Tibial nerve (tissue), 4 donors: ENCODE data around the gene STARD8. TPM values are rescaled to one million over a fixed set of nuclear protein-coding genes. Genes with fewer than 3 reads are reported as not detected.
"Not testable (repeated sequence)": the region's sequence is repeated elsewhere in the genome, so short reads cannot be mapped to it uniquely, and the experiment has no call there.

ENCODE experiments used
- DNase-seq, 2 donors: peaks; one replicate each; pipeline ENCODE4 v3.0.0-alpha.2; 2019; ENCODE audit warnings: low spot score in 2 of 2
- H3K27ac ChIP-seq, 4 donors: fragments of 200-600 bp; sonication (generic) in 3 of 4; one replicate each; pipeline ENCODE4 v1.5.1; 2017 to 2019; ENCODE audit warnings: mild to moderate bottlenecking in 1 of 4
- H3K27me3 ChIP-seq, 2 donors: fragments of 200-600 bp; sonication (generic) in 1 of 2; one replicate each; pipeline versions ENCODE4 v1.5.1 to v1.6.0; 2017 to 2019
- H3K36me3 ChIP-seq, 3 donors: fragments of 200-600 bp; sonication (generic); one replicate each; pipeline ENCODE4 v1.5.1; 2018 to 2019
- H3K4me1 ChIP-seq, 4 donors: fragments of 200-600 bp; sonication (generic) in 3 of 4; one replicate each; pipeline ENCODE4 v1.5.1; 2017 to 2019
- H3K4me3 ChIP-seq, 4 donors: fragments of 200-600 bp; sonication (generic) in 3 of 4; one replicate each; pipeline ENCODE4 v1.5.1; 2017 to 2019; ENCODE audit warnings: mild to moderate bottlenecking in 1 of 4, moderate library complexity in 1 of 4
- H3K9me3 ChIP-seq, 4 donors: fragments of 200-600 bp; sonication (generic) in 3 of 4; one replicate each; pipeline ENCODE4 v1.5.1; 2017 to 2019
- CTCF ChIP-seq, 5 experiments: fragments of 200-600 bp in 3 of 5; fragments of 450-650 bp in 2 of 5; sonication (generic) in 3 of 5; IDR thresholded peaks; one replicate each; pipeline ENCODE4 v1.5.1; 2016 to 2019; ENCODE audit warnings: antibody characterized with exemption in 5 of 5, mild to moderate bottlenecking in 3 of 5, moderate library complexity in 2 of 5
- EP300 ChIP-seq, 2 donors: sonication (generic); formaldehyde crosslinking; IDR thresholded peaks; one replicate each; pipeline ENCODE4 v1.6.1; 2017; ENCODE audit warnings: antibody characterized with exemption in 2 of 2, mild to moderate bottlenecking in 1 of 2
- POLR2A ChIP-seq, 2 donors: fragments of 450-650 bp; IDR thresholded peaks; one replicate each; pipeline ENCODE4 v1.6.1; 2017; ENCODE audit warnings: antibody characterized with exemption in 2 of 2, mild to moderate bottlenecking in 2 of 2, moderate library complexity in 2 of 2
- WGBS, 2 donors: methylation state at CpG; one replicate each; pipeline ENCODE4 v1.1.5; 2018; 5-methylcytosine and 5-hydroxymethylcytosine counted together
- total RNA-seq, 4 donors: library from RNA; depleted of rRNA; stranded (reverse); fragments of >200 nt; gene quantifications; one replicate each; pipeline ENCODE4 v1.1.0, GENCODE V29; 2016

The STARD8 gene
- 10 to 100 TPM; 20.7 to 30.8 (median 22.0) TPM for total RNA-seq

GRCh38 chrX:68647156-68647957, at the start of gene STARD8:
Gene STARD8, plus strand, starts transcription at chrX:68647666. Its CDS starts 217 bp downstream, at chrX:68647883.
- Histone ChIP-seq H3K36me3 (no peaks in the 10 kb centered on the region), H3K27me3 (peaks cover 0 to 23% of the 10 kb centered on the region in 2 donors), H3K4me1 (peaks cover 0 to 15% (median 0%) of the 10 kb centered on the region in 4 donors), H3K9me3 (no peaks in the 10 kb centered on the region), H3K4me3 (peak within 1 kb of the TSS; percentile 7 to 49 (median 14)), H3K27ac (peak within 1 kb of the TSS in 2 of 4 donors; percentile 46 to 66)
- TF ChIP-seq EP300 (IDR thresholded peaks at IDR 0.05): peak in 1 of 2 donors; percentile 48
- peak in 1 of 2 donors; percentile 36 for TF ChIP-seq POLR2A (IDR thresholded peaks at IDR 0.05)
- TF ChIP-seq CTCF (IDR thresholded peaks at IDR 0.05): no peak
- DNase-seq: peak in 1 of 2 donors; percentile 12
- 5 to 43% methylated on average over 29 to 39 of the region's 40 CpGs for WGBS, 2 donors

GRCh38 chrX:68598841-68599240, 48.6 kb upstream of the STARD8 start:
- Histone ChIP-seq H3K27ac (no peak overlapping the region), H3K4me1 (no peaks in the 10 kb centered on the region), H3K27me3 (no peaks in the 10 kb centered on the region), H3K36me3 (no peaks in the 10 kb centered on the region), H3K9me3 (peaks cover 0 to 24% (median 5%) of the 10 kb centered on the region in 4 donors), H3K4me3 (no peak overlapping the region)
- TF ChIP-seq EP300 (IDR thresholded peaks at IDR 0.05) (no peak), CTCF (IDR thresholded peaks at IDR 0.05) (no peak), POLR2A (IDR thresholded peaks at IDR 0.05) (no peak)
- no peak for DNase-seq
- 25 to 27% methylated on average over 1 of the region's 1 CpG for WGBS, 2 donors

- Histone ChIP-seq H3K4me1 (no peaks in the 10 kb centered on the region), H3K27ac (no peak overlapping the region), H3K9me3 (peaks cover 0 to 22% (median 5%) of the 10 kb centered on the region in 4 donors), H3K4me3 (no peak overlapping the region), H3K27me3 (no peaks in the 10 kb centered on the region), H3K36me3 (no peaks in the 10 kb centered on the region)
- WGBS, 2 donors: 58 to 66% methylated on average over 3 of the region's 3 CpGs
- DNase-seq: peak in 1 of 2 donors; percentile 5
- peak in 2 of 5 experiments; percentile 34 to 40 for TF ChIP-seq CTCF (IDR thresholded peaks at IDR 0.05)
- no peak for TF ChIP-seq EP300 (IDR thresholded peaks at IDR 0.05)
- TF ChIP-seq POLR2A (IDR thresholded peaks at IDR 0.05): no peak
These were observed 48.0 kb upstream of the STARD8 start for GRCh38 chrX:68599256-68600152.

GRCh38 chrX:68604216-68604615, 43.2 kb upstream of the STARD8 start:
- H3K4me3 ChIP-seq, H3K36me3 ChIP-seq, DNase-seq, H3K4me1 ChIP-seq, H3K27me3 ChIP-seq, H3K27ac ChIP-seq: not testable (repeated sequence)
- peaks cover 0 to 15% (median 4%) of the 10 kb centered on the region in 4 donors for H3K9me3 ChIP-seq
- WGBS, 2 donors: 71 to 82% methylated on average over 2 of the region's 2 CpGs

- H3K27ac ChIP-seq, H3K27me3 ChIP-seq, DNase-seq, H3K9me3 ChIP-seq, H3K36me3 ChIP-seq, H3K4me1 ChIP-seq, H3K4me3 ChIP-seq: not testable (repeated sequence)
- WGBS, 2 donors: 90 to 100% methylated on average over 1 to 3 of the region's 3 CpGs
These were observed 32.7 kb upstream of the STARD8 start for GRCh38 chrX:68614733-68615132.
